ENCODE measurements around the gene CYP27B1. TPM values are rescaled to one million over a fixed set of nuclear protein-coding genes. Genes with fewer than 3 reads are reported as not detected.

The CYP27B1 gene
- total and polyA plus RNA-seq, 4 experiments from 2014 or later: 0.55 to 1.4 (median 0.78) TPM

GRCh38 chr12:57735198-57735855 lies 31.6 kb downstream of the CYP27B1 start:
- Mint-ChIP-seq H3K36me3 (peaks cover 41 to 62% of the 10 kb centered on the region in 2 donors), H3K27me3 (no peaks in the 10 kb centered on the region), H3K27ac (peak overlapping the region; percentile 49 to 92 (median 65)), H3K9me3 (peaks cover 0 to 1% (median 0%) of the 10 kb centered on the region in 8 donors), H3K4me3 (peak overlapping the region in 1 of 8 donors; percentile 33), H3K4me1 (peaks cover 19 to 38% (median 28%) of the 10 kb centered on the region in 4 donors)
- H3K4me3 ChIP-seq (ENCODE audit: low read length in 2 of 2): no peak overlapping the region
- no peaks in the 10 kb centered on the region for H3K27me3 ChIP-seq (ENCODE audit: insufficient read depth, low read length)
- peaks cover 62% of the 10 kb centered on the region for H3K36me3 ChIP-seq (ENCODE audit: insufficient read depth, low read length)
- intact Hi-C loops (cut with micrococcal nuclease): no loop called here
- H3K4me1 ChIP-seq (ENCODE audit: insufficient read depth, low read length): peaks cover 26% of the 10 kb centered on the region
- no peaks in the 10 kb centered on the region for H3K9me3 ChIP-seq (ENCODE audit: control insufficient read depth in 1 of 2, low read length in 2 of 2)
- CTCF ChIA-PET (ENCODE audit: partially characterized antibody): no interaction called here
- no peak overlapping the region for H3K27ac ChIP-seq (ENCODE audit: low read depth, low read length)
- POLR2A ChIA-PET (ENCODE audit: partially characterized antibody): interaction anchor here (1.0 kb wide), 1 partner anchor 10 kb away, joined by 3 read pairs; the partner anchor contains the start of gene TSPAN31
- peak in 1 of 5 donors; percentile 37 for DNase-seq

DNA sequence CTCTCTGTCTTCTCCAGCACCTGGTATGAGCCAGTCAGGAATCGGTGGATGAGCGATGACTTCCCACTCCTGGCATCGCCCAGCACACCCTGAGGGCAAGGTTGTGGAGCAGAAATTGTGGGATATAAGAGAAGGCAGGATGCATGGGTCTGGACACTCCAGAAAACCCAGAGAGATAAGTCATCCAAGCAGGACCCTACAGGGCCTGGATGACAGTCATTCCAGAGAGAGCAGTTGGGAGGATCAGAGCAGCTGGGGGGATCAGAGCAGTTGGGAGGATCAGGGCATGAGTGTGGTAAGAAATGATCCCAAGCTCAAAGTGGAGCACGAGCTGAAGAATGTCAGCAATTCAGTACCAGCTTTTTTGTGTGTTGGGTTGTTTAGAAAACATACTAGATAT lies 32.3 kb downstream of the CYP27B1 start:
- DNase-seq: no peak
- H3K4me1 Mint-ChIP-seq: peaks cover 18 to 31% (median 24%) of the 10 kb centered on the region in 4 donors
- Histone ChIP-seq H3K9me3 (ENCODE audit: control insufficient read depth in 1 of 2, low read length in 2 of 2) (no peaks in the 10 kb centered on the region), H3K4me3 (ENCODE audit: low read length in 2 of 2) (no peak overlapping the region), H3K27me3 (ENCODE audit: insufficient read depth, low read length) (no peaks in the 10 kb centered on the region), H3K36me3 (ENCODE audit: insufficient read depth, low read length) (peaks cover 67% of the 10 kb centered on the region), H3K27ac (ENCODE audit: low read depth, low read length) (no peak overlapping the region), H3K4me1 (ENCODE audit: insufficient read depth, low read length) (peaks cover 19% of the 10 kb centered on the region)
- H3K4me3 Mint-ChIP-seq: no peak overlapping the region
- peak overlapping the region; percentile 49 to 92 (median 75) for H3K27ac Mint-ChIP-seq
- intact Hi-C loops (cut with micrococcal nuclease): no loop called here
- H3K27me3 Mint-ChIP-seq: no peaks in the 10 kb centered on the region
- H3K9me3 Mint-ChIP-seq: peaks cover 0 to 1% (median 0%) of the 10 kb centered on the region in 8 donors
- POLR2A ChIA-PET (ENCODE audit: partially characterized antibody): interaction anchor here (1.1 to 1.3 kb wide), 2 partner anchors 12 to 13 kb away, joined by 4 to 6 read pairs; no protein-coding TSS in a partner anchor
- peaks cover 44 to 70% of the 10 kb centered on the region in 2 donors for H3K36me3 Mint-ChIP-seq
- CTCF ChIA-PET (ENCODE audit: partially characterized antibody): no interaction called here

DNA sequence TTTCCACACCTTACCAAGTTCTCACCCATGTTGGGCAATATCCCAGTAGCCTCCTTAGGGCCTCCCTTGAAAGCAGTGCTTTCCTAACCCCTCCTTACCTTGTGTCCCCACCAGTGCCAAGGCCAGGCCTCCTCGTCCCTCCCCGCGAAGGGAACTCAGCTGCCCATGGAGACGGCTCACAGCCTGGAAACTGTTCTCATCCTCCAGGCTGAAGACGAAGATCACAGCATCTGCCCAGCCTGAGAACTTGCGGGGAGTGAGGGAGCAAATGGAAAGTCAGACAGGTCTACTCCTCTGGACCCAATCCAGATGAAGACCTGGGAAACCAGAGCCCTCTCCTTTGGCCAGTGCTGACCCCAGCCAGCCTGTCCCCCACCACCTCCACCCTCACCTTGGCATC lies 33.0 kb downstream of the CYP27B1 start:
- no peak overlapping the region for H3K27ac ChIP-seq (ENCODE audit: low read depth, low read length)

GRCh38 chr12:57732726-57733593 lies 33.9 kb downstream of the CYP27B1 start:
- H3K27me3 ChIP-seq (ENCODE audit: insufficient read depth, low read length): no peaks in the 10 kb centered on the region
- no peak for DNase-seq
- H3K9me3 ChIP-seq (ENCODE audit: control insufficient read depth in 1 of 2, low read length in 2 of 2): no peaks in the 10 kb centered on the region
- H3K27ac ChIP-seq (ENCODE audit: low read depth, low read length): no peak overlapping the region
- peaks cover 8% of the 10 kb centered on the region for H3K4me1 ChIP-seq (ENCODE audit: insufficient read depth, low read length)
- H3K36me3 Mint-ChIP-seq: peaks cover 47 to 75% of the 10 kb centered on the region in 2 donors
- H3K9me3 Mint-ChIP-seq: peaks cover 0 to 1% (median 0%) of the 10 kb centered on the region in 8 donors
- peaks cover 16 to 23% (median 20%) of the 10 kb centered on the region in 4 donors for H3K4me1 Mint-ChIP-seq
- no peak overlapping the region for H3K4me3 ChIP-seq (ENCODE audit: low read length in 2 of 2)
- peaks cover 79% of the 10 kb centered on the region for H3K36me3 ChIP-seq (ENCODE audit: insufficient read depth, low read length)
- CTCF ChIA-PET (ENCODE audit: partially characterized antibody): interaction anchor here (2.7 kb wide), 1 partner anchor 9 kb away, joined by 9 read pairs; no protein-coding TSS in a partner anchor
- H3K27ac Mint-ChIP-seq: peak overlapping the region in 4 of 7 donors; percentile 22 to 75 (median 70)
- POLR2A ChIA-PET (ENCODE audit: partially characterized antibody): interaction anchor here (1.3 to 1.7 kb wide), 2 partner anchors 11 to 13 kb away, joined by 3 to 5 read pairs; no protein-coding TSS in a partner anchor
- intact Hi-C loops (cut with micrococcal nuclease): no loop called here
- no peak overlapping the region for H3K4me3 Mint-ChIP-seq
- no peaks in the 10 kb centered on the region for H3K27me3 Mint-ChIP-seq

More for the DNA sequence above, 33.0 kb downstream of the CYP27B1 start:
- Mint-ChIP-seq H3K4me3 (no peak overlapping the region), H3K36me3 (peaks cover 42 to 69% of the 10 kb centered on the region in 2 donors), H3K9me3 (peaks cover 0 to 1% (median 0%) of the 10 kb centered on the region in 8 donors), H3K27me3 (no peaks in the 10 kb centered on the region), H3K4me1 (peaks cover 16 to 25% (median 20%) of the 10 kb centered on the region in 4 donors), H3K27ac (peak overlapping the region in 3 of 7 donors; percentile 30 to 92 (median 53))
- Histone ChIP-seq H3K4me3 (ENCODE audit: low read length in 2 of 2) (no peak overlapping the region), H3K4me1 (ENCODE audit: insufficient read depth, low read length) (peaks cover 12% of the 10 kb centered on the region), H3K9me3 (ENCODE audit: control insufficient read depth in 1 of 2, low read length in 2 of 2) (no peaks in the 10 kb centered on the region), H3K36me3 (ENCODE audit: insufficient read depth, low read length) (peaks cover 72% of the 10 kb centered on the region), H3K27me3 (ENCODE audit: insufficient read depth, low read length) (no peaks in the 10 kb centered on the region)
- intact Hi-C loops (cut with micrococcal nuclease): no loop called here
- ChIA-PET CTCF (ENCODE audit: partially characterized antibody) (interaction anchor here (2.7 kb wide), 1 partner anchor 8 kb away, joined by 9 read pairs; no protein-coding TSS in a partner anchor), POLR2A (ENCODE audit: partially characterized antibody) (interaction anchor here (1.1 to 1.7 kb wide), 3 partner anchors 11 to 14 kb away, joined by 4 to 6 read pairs (median 5); no protein-coding TSS in a partner anchor)
- peak in 1 of 5 donors; percentile 13 for DNase-seq

DNA sequence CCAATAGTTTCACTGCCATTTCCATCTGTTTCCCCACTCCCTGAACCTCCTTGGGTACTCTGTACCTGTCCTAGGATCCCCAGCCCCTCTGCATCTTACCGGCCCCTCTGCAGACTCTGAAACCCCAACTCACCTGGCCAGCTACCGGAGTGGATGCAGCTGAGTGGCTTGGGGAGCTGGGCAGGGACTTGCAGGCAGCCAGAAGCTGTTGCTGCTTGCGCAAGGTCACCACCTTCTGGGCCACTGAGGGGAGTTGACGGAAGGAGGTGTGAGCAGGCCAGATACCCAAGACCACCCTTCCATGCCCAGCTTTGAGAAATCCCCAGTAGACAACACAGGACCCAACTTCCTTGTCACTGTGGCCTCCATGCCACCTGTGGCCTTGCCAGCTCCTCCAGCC lies 34.6 kb downstream of the CYP27B1 start:
- CTCF ChIA-PET (ENCODE audit: partially characterized antibody): interaction anchor here (1.9 to 2.7 kb wide), 2 partner anchors 9 to 24 kb away, joined by 4 to 9 read pairs; no protein-coding TSS in a partner anchor
- Histone ChIP-seq H3K27me3 (ENCODE audit: insufficient read depth, low read length) (no peaks in the 10 kb centered on the region), H3K36me3 (ENCODE audit: insufficient read depth, low read length) (peaks cover 85% of the 10 kb centered on the region), H3K4me1 (ENCODE audit: insufficient read depth, low read length) (peaks cover 8% of the 10 kb centered on the region), H3K4me3 (ENCODE audit: low read length in 2 of 2) (no peak overlapping the region), H3K27ac (ENCODE audit: low read depth, low read length) (no peak overlapping the region), H3K9me3 (ENCODE audit: control insufficient read depth in 1 of 2, low read length in 2 of 2) (no peaks in the 10 kb centered on the region)
- Mint-ChIP-seq H3K4me3 (peak overlapping the region in 1 of 8 donors; percentile 27), H3K27me3 (no peaks in the 10 kb centered on the region), H3K4me1 (peaks cover 16 to 23% (median 20%) of the 10 kb centered on the region in 4 donors), H3K27ac (peak overlapping the region in 4 of 7 donors; percentile 7 to 86 (median 74)), H3K36me3 (peaks cover 51 to 79% of the 10 kb centered on the region in 2 donors), H3K9me3 (peaks cover 0 to 1% (median 0%) of the 10 kb centered on the region in 8 donors)
- POLR2A ChIA-PET (ENCODE audit: partially characterized antibody): interaction anchor here (1.0 to 1.7 kb wide), 5 partner anchors 9 to 49 kb away, joined by 3 to 6 read pairs (median 3); no protein-coding TSS in a partner anchor
- no peak for DNase-seq
- intact Hi-C loops (cut with micrococcal nuclease): no loop called here

GRCh38 chr12:57731411-57732080 lies 35.3 kb downstream of the CYP27B1 start:
- POLR2A ChIA-PET (ENCODE audit: partially characterized antibody): interaction anchor here (0.6 to 1.9 kb wide), 6 partner anchors 9 to 50 kb away, joined by 3 to 6 read pairs (median 3); partner anchors contain the start of gene TSPAN31

More at GRCh38 chr12:57731411-57732080, 35.3 kb downstream of the CYP27B1 start:
- peaks cover 2% of the 10 kb centered on the region for H3K4me1 ChIP-seq (ENCODE audit: insufficient read depth, low read length)
- H3K4me3 Mint-ChIP-seq: no peak overlapping the region
- H3K9me3 Mint-ChIP-seq: peaks cover 0 to 1% (median 0%) of the 10 kb centered on the region in 8 donors
- CTCF ChIA-PET (ENCODE audit: partially characterized antibody): interaction anchor here (0.5 to 2.7 kb wide), 3 partner anchors 10 to 87 kb away, joined by 3 to 9 read pairs (median 4); no protein-coding TSS in a partner anchor
- no peak overlapping the region for H3K4me3 ChIP-seq (ENCODE audit: low read length in 2 of 2)
- H3K27ac Mint-ChIP-seq: peak overlapping the region in 2 of 7 donors; percentile 23 to 61
- no peaks in the 10 kb centered on the region for H3K9me3 ChIP-seq (ENCODE audit: control insufficient read depth in 1 of 2, low read length in 2 of 2)
- peaks cover 84% of the 10 kb centered on the region for H3K36me3 ChIP-seq (ENCODE audit: insufficient read depth, low read length)
- H3K27me3 Mint-ChIP-seq: no peaks in the 10 kb centered on the region
- DNase-seq: no peak
- intact Hi-C loops (cut with micrococcal nuclease): no loop called here
- H3K27ac ChIP-seq (ENCODE audit: low read depth, low read length): no peak overlapping the region
- H3K27me3 ChIP-seq (ENCODE audit: insufficient read depth, low read length): no peaks in the 10 kb centered on the region
- H3K36me3 Mint-ChIP-seq: peaks cover 49 to 77% of the 10 kb centered on the region in 2 donors
- H3K4me1 Mint-ChIP-seq: peaks cover 12 to 19% (median 15%) of the 10 kb centered on the region in 4 donors

Data from CD4-positive, alpha-beta memory T cell (primary cell).